H9 (cell line): ENCODE measurements around the gene PRDM4. TPM values are rescaled to one million over a fixed set of nuclear protein-coding genes. Genes with fewer than 3 reads are reported as not detected.

Experiments used
- DNase-seq: peaks from one replicate; pipeline ENCODE4 v3.0.0-alpha.2; 2017
- H2AFZ ChIP-seq: one replicate; pipeline ENCODE4 v1.6.1; 2013; ENCODE audit warnings: mild to moderate bottlenecking, low read length, control low read depth, moderate library complexity
- H2AK5ac ChIP-seq: 2 replicates; pipeline ENCODE4 v1.6.1; 2013; ENCODE audit warnings: low read length, control low read depth, mixed read lengths; ENCODE audit not compliant: insufficient read length
- H2BK120ac ChIP-seq: one replicate; pipeline ENCODE4 v1.6.1; 2013; ENCODE audit warnings: low read depth, mild to moderate bottlenecking, low read length, control low read depth, inconsistent platforms; ENCODE audit not compliant: poor library complexity, severe bottlenecking
- H2BK12ac ChIP-seq: 2 replicates; pipeline ENCODE4 v1.6.1; 2013; ENCODE audit warnings: low read length, control low read depth, mixed read lengths, low read depth; ENCODE audit not compliant: insufficient read length
- H2BK15ac ChIP-seq: 2 replicates; pipeline ENCODE4 v1.6.1; 2013; ENCODE audit warnings: low read depth, low read length, control low read depth
- H2BK20ac ChIP-seq: one replicate; pipeline ENCODE4 v1.6.1; 2013; ENCODE audit warnings: low read depth, mild to moderate bottlenecking, low read length, control low read depth, inconsistent platforms; ENCODE audit not compliant: poor library complexity, severe bottlenecking
- H2BK5ac ChIP-seq: 2 replicates; pipeline ENCODE4 v1.6.1; 2013; ENCODE audit warnings: low read length, control low read depth, mixed read lengths; ENCODE audit not compliant: insufficient read length
- H3K14ac ChIP-seq: 2 replicates; pipeline ENCODE4 v1.6.1; 2013; ENCODE audit warnings: low read length, control low read depth; ENCODE audit not compliant: insufficient read depth
- H3K18ac ChIP-seq: 2 replicates; pipeline ENCODE4 v1.6.1; 2013; ENCODE audit warnings: low read depth, mild to moderate bottlenecking, mixed read lengths, low read length, control low read depth; ENCODE audit not compliant: insufficient read length
- H3K23ac ChIP-seq: 2 replicates; pipeline ENCODE4 v1.6.1; 2013; ENCODE audit warnings: low read length, control low read depth, mixed read lengths, low read depth; ENCODE audit not compliant: insufficient read length
- H3K23me2 ChIP-seq: 2 replicates; pipeline ENCODE4 v1.6.1; 2013; ENCODE audit warnings: low read depth, mild to moderate bottlenecking, mixed read lengths, low read length, control low read depth; ENCODE audit not compliant: insufficient read length, poor library complexity, severe bottlenecking
- H3K27ac ChIP-seq: 2 replicates; pipeline ENCODE4 v1.5.1; 2013; ENCODE audit warnings: low read length, control low read depth, mixed read lengths, low read depth; ENCODE audit not compliant: insufficient read length
- H3K27me3 ChIP-seq: 2 replicates; pipeline ENCODE4 v1.6.1; 2013; ENCODE audit warnings: low read length, control low read depth, inconsistent platforms; ENCODE audit not compliant: insufficient read depth
- H3K4ac ChIP-seq: 2 replicates; pipeline ENCODE4 v1.6.1; 2013; ENCODE audit warnings: low read depth, mild to moderate bottlenecking, control low read depth, inconsistent platforms, low read length, moderate library complexity
- H3K4me1 ChIP-seq: 2 replicates; pipeline ENCODE4 v1.6.1; 2013; ENCODE audit warnings: low read length, control low read depth, inconsistent platforms; ENCODE audit not compliant: insufficient read depth
- H3K4me2 ChIP-seq: 2 replicates; pipeline ENCODE4 v1.6.1; 2013; ENCODE audit warnings: low read length, control low read depth, mixed read lengths; ENCODE audit not compliant: insufficient read length, insufficient read depth
- H3K56ac ChIP-seq: 2 replicates; pipeline ENCODE4 v1.6.1; 2013; ENCODE audit warnings: low read depth, mild to moderate bottlenecking, mixed read lengths, low read length, control low read depth; ENCODE audit not compliant: insufficient read length
- H3K79me1 ChIP-seq: 2 replicates; pipeline ENCODE4 v1.6.1; 2013; ENCODE audit warnings: low read depth, mild to moderate bottlenecking, moderate library complexity, low read length, control low read depth, inconsistent platforms; ENCODE audit not compliant: insufficient read depth, poor library complexity, severe bottlenecking
- H3K79me2 ChIP-seq: 2 replicates; pipeline ENCODE4 v1.6.1; 2013; ENCODE audit warnings: low read length, control low read depth, inconsistent platforms; ENCODE audit not compliant: insufficient read depth
- H3K9ac ChIP-seq: 2 replicates; pipeline ENCODE4 v1.6.1; 2013; ENCODE audit warnings: low read length, control low read depth, mixed read lengths; ENCODE audit not compliant: insufficient read length; ENCODE audit errors: extremely low read depth
- H3K9me3 ChIP-seq: one replicate; pipeline ENCODE4 v1.6.1; 2013; ENCODE audit warnings: low read depth, low read length, inconsistent platforms; ENCODE audit not compliant: control insufficient read depth
- H3T11ph ChIP-seq: one replicate; pipeline ENCODE4 v1.6.1; 2013; ENCODE audit warnings: mild to moderate bottlenecking, low read length, control low read depth, inconsistent platforms
- H4K20me1 ChIP-seq: one replicate; pipeline ENCODE4 v1.6.1; 2013; ENCODE audit not compliant: control insufficient read depth, insufficient read length, insufficient read depth
- H4K5ac ChIP-seq: 2 replicates; pipeline ENCODE4 v1.6.1; 2013; ENCODE audit warnings: low read depth, mild to moderate bottlenecking, mixed read lengths, low read length, control low read depth; ENCODE audit not compliant: insufficient read length
- H4K8ac ChIP-seq: replicated peaks from 2 replicates; pipeline ENCODE4 v1.6.1; 2013; ENCODE audit warnings: low read length, control low read depth, mixed read lengths, low read depth; ENCODE audit not compliant: insufficient read length
- H4K91ac ChIP-seq: 2 replicates; pipeline ENCODE4 v1.6.1; 2013; ENCODE audit warnings: low read depth, mild to moderate bottlenecking, moderate library complexity, mixed read lengths, low read length, control low read depth; ENCODE audit not compliant: insufficient read length
- H3K27ac Mint-ChIP-seq, 3 experiments: 2 replicates in 2 of 3; 3 replicates in 1 of 3; pipeline ENCODE4 v1.8.0; 2020 to 2021; ENCODE audit warnings: mixed read lengths in 3 of 3, mild to moderate bottlenecking in 1 of 3, moderate library complexity in 1 of 3
- H3K27me3 Mint-ChIP-seq: 2 replicates; pipeline ENCODE4 v1.8.0; 2021; ENCODE audit warnings: low read depth, mild to moderate bottlenecking, moderate library complexity, mixed read lengths
- H3K36me3 Mint-ChIP-seq, 3 experiments: 2 replicates in 2 of 3; 3 replicates in 1 of 3; pipeline ENCODE4 v1.8.0; 2020 to 2021; ENCODE audit warnings: low read depth in 3 of 3, mixed read lengths in 3 of 3; ENCODE audit not compliant: insufficient read depth in 1 of 3
- H3K4me1 Mint-ChIP-seq, 2 experiments: 2 replicates each; pipeline ENCODE4 v1.8.0; 2020; ENCODE audit warnings: mixed read lengths in 2 of 2
- H3K4me3 Mint-ChIP-seq, 2 experiments: 2 replicates in 1 of 2; 3 replicates in 1 of 2; pipeline ENCODE4 v1.8.0; 2020 to 2021; ENCODE audit warnings: mild to moderate bottlenecking in 2 of 2, mixed read lengths in 2 of 2, moderate library complexity in 1 of 2
- H3K9me3 Mint-ChIP-seq, 2 experiments: 2 replicates in 1 of 2; 3 replicates in 1 of 2; pipeline ENCODE4 v1.8.0; 2020; ENCODE audit warnings: mild to moderate bottlenecking in 2 of 2, mixed read lengths in 2 of 2, moderate library complexity in 1 of 2
- WGBS: extraction: QIAGEN DNeasy Blood & Tissue Kit; methylation state at CpG from one replicate; pipeline ENCODE4 v1.1.7; 2013; ENCODE audit warnings: missing lambda C conversion rate, low lambda C conversion rate, mixed read lengths; ENCODE audit not compliant: insufficient read length; ENCODE audit errors: extremely low coverage; 5-methylcytosine and 5-hydroxymethylcytosine counted together
- total RNA-seq: library from RNA; stranded (reverse); gene quantifications from 2 replicates; pipeline ENCODE4 v1.2.1, GENCODE V29; 2021
- TF ChIP-seq, protein P1 (sequence below): fragments of 200-600 bp; sonication (generic); conservative IDR thresholded peaks from 3 replicates; pipeline ENCODE4 v1.8.0; 2021; ENCODE audit warnings: antibody characterized with exemption, mild to moderate bottlenecking

The PRDM4 gene
- total RNA-seq, 1 experiment from 2014 or later: 24.4 TPM

DNA sequence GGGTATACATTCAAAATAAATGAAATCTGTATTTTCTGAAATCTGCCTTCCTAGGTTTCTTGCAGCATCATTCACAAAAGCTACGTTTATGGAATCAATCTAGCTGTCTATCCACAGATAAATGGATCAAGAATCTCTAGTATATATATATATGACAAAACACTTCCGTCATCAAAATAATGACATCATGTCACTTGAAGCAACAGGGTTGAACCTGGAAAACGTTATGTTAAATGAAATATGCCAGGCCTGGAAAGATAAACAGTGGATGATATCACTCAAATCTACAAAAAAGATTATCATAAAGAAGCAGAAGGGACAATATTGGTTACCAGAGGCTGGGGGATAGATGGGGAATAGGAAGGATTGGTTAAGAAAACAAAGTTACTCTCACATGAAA lies 42.2 kb upstream of the PRDM4 start:
- no peak overlapping the region for H3K14ac ChIP-seq
- no peak for DNase-seq
- H3K23ac ChIP-seq: no peak overlapping the region
- H4K5ac ChIP-seq: no peak overlapping the region
- no peaks in the 10 kb centered on the region for H3K9me3 ChIP-seq
- H3K27ac ChIP-seq: no peak overlapping the region
- no peak overlapping the region for H3K18ac ChIP-seq
- H2BK120ac ChIP-seq: no peak overlapping the region
- H3K27me3 Mint-ChIP-seq: peaks cover 1% of the 10 kb centered on the region; the same call in 1 of the 2 replicates
- no peaks in the 10 kb centered on the region; the same call in 1 of the 2 replicates for H3K4me1 ChIP-seq
- no peaks in the 10 kb centered on the region for H4K20me1 ChIP-seq
- H3K56ac ChIP-seq: no peak overlapping the region
- no peak overlapping the region for H2BK15ac ChIP-seq
- H3K9ac ChIP-seq: no peak overlapping the region
- no peak overlapping the region for H3T11ph ChIP-seq
- H2BK5ac ChIP-seq: no peak overlapping the region
- H3K27ac Mint-ChIP-seq: no peak overlapping the region
- H3K23me2 ChIP-seq: no peaks in the 10 kb centered on the region
- no peak overlapping the region for H2BK12ac ChIP-seq
- H3K27me3 ChIP-seq: no peaks in the 10 kb centered on the region
- H4K91ac ChIP-seq: no peak overlapping the region
- H3K79me1 ChIP-seq: no peaks in the 10 kb centered on the region
- no peak overlapping the region for H4K8ac ChIP-seq
- no peak overlapping the region for H3K4me3 Mint-ChIP-seq
- H3K4me1 Mint-ChIP-seq: peaks cover 12 to 17% of the 10 kb centered on the region in 2 experiments
- H2BK20ac ChIP-seq: no peak overlapping the region
- TF ChIP-seq, protein P1, sequence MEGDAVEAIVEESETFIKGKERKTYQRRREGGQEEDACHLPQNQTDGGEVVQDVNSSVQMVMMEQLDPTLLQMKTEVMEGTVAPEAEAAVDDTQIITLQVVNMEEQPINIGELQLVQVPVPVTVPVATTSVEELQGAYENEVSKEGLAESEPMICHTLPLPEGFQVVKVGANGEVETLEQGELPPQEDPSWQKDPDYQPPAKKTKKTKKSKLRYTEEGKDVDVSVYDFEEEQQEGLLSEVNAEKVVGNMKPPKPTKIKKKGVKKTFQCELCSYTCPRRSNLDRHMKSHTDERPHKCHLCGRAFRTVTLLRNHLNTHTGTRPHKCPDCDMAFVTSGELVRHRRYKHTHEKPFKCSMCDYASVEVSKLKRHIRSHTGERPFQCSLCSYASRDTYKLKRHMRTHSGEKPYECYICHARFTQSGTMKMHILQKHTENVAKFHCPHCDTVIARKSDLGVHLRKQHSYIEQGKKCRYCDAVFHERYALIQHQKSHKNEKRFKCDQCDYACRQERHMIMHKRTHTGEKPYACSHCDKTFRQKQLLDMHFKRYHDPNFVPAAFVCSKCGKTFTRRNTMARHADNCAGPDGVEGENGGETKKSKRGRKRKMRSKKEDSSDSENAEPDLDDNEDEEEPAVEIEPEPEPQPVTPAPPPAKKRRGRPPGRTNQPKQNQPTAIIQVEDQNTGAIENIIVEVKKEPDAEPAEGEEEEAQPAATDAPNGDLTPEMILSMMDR: no peak
- H3K4me2 ChIP-seq: no peak overlapping the region
- no peaks in the 10 kb centered on the region for H3K9me3 Mint-ChIP-seq
- no peak overlapping the region for H2AFZ ChIP-seq
- H3K4ac ChIP-seq: no peak overlapping the region
- no peaks in the 10 kb centered on the region for H3K79me2 ChIP-seq
- H2AK5ac ChIP-seq: no peak overlapping the region
- no peaks in the 10 kb centered on the region for H3K36me3 Mint-ChIP-seq
- WGBS: no CpG with 5 or more reads among the region's 3 CpGs
